Caki2 (cell line): ENCODE data around the gene SLC25A46. TPM values are rescaled to one million over a fixed set of nuclear protein-coding genes. Genes with fewer than 3 reads are reported as not detected.
"Not testable (repeated sequence)": the region's sequence is repeated elsewhere in the genome, so short reads cannot be mapped to it uniquely, and the experiment has no call there.

ENCODE experiments used
- DNase-seq: peaks from one replicate; pipeline ENCODE4 v3.0.0-alpha.2; 2015; ENCODE audit warnings: low read depth
- in situ Hi-C: cut with HindIII; loops from 2 replicates; pipeline ENCODE4 v1.10.0; 2016; ENCODE audit warnings: low sequenced_read_pairs, low pct_unique_long_range_greater_than_20kb, mixed read lengths
- total RNA-seq: library from RNA; depleted of rRNA; stranded (reverse); fragments of >200 nt; shearing (Covaris generic); gene quantifications from 2 replicates; pipeline ENCODE4 v1.2.3, GENCODE V29; 2014; ENCODE audit warnings: low replicate concordance

Gene SLC25A46
- total RNA-seq, 1 experiment from 2014 or later = 30.4 TPM

DNA sequence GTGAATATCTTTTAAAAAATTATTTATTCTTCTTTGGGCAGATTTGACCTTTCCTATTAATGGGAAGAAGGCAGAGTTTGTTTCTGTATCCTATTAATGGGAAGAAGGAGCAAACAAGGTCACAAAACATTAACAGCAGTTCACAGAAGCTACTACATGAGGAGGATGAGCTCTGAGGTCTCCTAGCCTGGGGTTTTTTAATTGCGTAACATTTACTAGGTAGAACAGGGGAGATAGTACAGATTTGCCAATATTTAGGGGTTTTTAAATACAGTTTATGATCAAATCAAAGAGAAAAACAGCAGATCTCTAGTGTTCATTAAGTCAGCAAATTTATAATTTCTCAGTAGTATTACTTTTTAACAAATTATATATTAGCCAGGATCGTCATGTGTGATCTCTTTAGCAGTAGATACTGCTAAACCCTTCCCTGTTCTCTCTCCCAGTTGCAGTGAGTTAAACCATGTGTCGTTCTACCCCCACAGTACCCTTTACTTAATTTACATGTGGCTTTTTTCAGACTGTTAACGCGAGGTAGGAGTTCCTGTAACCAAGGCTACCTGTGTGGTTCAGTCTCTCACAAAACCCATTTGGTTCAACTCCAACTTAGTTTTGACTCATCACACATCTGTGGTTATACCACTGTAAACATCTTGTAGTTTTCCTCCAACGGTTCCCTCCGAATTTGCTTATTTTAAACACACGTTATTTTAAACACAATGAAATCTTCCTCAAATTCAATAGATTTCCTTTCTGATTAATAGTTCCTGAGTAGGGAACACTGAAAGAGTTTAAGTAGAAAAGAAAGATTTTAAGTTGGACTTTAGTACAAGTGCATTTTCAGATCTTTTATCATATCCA, 13.3 kb downstream of the SLC25A46 start:
- no peak for DNase-seq
- in situ Hi-C loops = no loop called here

DNA sequence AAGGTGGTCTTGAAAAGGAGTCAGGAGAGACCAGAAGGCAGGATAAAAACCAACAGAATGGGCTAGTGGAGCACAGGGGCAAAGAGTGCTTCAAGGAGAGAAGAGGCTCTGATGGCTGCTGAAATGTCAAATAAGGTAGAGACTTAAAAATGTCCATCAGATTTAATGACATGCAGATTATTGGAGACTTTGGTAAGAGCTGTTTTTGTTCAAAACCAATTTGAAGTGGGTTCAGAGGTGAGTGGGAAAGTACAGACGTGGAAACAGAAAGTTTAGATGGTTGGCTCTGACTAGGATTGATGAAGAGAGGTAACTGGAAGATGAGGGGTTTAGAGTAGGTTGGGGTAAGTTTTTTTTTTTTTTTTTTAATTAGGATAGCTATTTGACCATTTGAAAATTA, 14.1 kb downstream of the SLC25A46 start:
- in situ Hi-C loops = no loop called here
- no peak for DNase-seq

DNA sequence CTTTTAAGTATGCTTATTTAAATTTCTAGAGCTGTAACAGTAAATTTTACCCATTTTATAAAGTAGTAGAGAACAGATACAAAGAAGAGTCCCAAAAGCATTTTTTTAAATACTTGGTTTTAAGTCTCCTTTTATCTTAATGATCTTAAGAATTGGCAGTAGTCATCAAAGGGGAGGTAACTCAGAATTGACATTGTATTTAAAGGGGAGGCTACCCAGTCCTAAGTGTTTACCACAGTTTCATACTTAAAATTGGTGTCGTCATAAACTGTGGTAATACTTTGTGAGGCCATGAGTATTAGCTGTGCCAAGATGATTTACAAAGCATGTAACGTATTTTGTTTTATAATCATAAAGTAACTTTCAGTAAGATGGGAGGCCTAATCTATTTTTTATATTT, 14.8 kb downstream of the SLC25A46 start:
- in situ Hi-C loops = no loop called here

GRCh38 chr5:110754181-110754580, 15.4 kb downstream of the SLC25A46 start:
- no peak for DNase-seq
- in situ Hi-C loops = no loop called here

More for the DNA sequence above, 14.8 kb downstream of the SLC25A46 start:
- no peak for DNase-seq

- DNase-seq = peak; percentile 46
Measured at GRCh38 chr5:110757118-110757729, 18.4 kb downstream of the SLC25A46 start.

DNA sequence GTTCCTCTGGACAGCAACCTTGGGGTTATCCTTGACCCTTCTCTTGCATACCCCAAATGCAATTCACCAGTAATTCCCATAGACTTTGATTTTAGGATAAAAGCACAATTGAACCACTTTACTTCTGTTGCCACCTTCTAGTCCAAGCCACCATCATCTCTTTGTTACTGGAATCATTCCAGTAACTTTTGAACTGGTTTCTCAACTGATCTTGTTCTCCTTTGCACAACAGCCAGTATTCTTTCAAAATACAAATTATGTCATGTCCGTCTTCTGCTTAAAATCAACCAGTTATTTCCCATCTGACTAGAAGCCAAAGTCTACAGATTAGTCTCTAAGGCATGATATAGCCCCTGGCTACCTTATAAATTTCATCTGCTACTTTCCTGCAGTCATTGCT, 21.4 kb downstream of the SLC25A46 start:
- in situ Hi-C loops = no loop called here
- DNase-seq = no peak

More at GRCh38 chr5:110757118-110757729, 18.4 kb downstream of the SLC25A46 start:
- in situ Hi-C loops = no loop called here

GRCh38 chr5:110768138-110768860, 29.5 kb downstream of the SLC25A46 start:
- in situ Hi-C loops = no loop called here
- no peak for DNase-seq

DNA sequence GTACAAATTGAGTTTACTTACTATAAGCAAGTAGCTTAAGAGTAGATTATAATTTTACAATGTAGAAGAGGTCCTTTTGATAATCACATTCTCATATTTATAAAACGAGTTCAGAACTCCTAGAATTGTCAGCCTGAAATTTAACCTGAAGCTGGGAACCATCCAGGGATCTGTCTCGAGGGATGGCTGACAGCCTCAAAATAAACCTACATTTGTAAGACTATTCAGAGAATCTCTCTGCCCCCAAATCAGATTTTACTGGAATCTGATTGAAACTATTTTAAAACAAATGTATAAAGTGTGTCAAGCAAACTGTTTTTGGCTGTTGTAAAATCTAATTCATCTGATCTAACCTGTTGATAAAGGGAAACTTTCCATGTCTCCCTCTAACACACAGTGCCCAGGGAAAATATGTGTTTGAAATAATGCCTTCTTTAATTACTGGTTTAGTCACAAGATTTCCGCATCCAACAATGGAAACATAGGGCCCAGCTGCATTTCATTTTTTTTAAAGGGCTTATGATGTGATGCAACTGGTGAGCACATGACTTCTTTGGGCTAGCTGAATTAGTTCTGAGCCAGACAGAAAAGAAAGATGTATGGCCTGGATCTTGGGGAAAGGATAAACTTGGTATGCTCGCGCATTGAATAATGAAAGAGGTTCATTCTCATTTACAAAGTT, 30.3 kb downstream of the SLC25A46 start:
- in situ Hi-C loops = no loop called here
- DNase-seq = no peak

DNA sequence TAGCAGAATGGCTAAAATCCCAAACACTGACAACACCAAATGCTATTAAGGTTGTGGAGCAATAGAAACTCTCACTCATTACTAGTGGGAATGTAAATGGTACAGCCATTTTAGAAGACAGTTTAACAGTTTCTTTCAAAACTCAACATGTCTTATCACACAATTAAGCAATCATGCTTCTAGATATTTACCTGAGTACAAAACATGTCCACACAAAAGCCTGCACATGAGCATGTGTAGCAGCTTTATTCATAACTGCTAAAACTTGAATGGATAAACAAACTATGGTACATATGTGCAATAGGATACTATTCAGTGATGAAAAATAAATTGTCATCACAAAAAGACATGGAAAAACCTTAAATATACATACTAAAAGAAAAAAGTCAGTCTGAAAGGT, 31.5 kb downstream of the SLC25A46 start:
- in situ Hi-C loops = no loop called here
- no peak for DNase-seq

- no peak for DNase-seq
- in situ Hi-C loops = no loop called here
Measured at GRCh38 chr5:110784901-110785300, 46.1 kb downstream of the SLC25A46 start.

DNA sequence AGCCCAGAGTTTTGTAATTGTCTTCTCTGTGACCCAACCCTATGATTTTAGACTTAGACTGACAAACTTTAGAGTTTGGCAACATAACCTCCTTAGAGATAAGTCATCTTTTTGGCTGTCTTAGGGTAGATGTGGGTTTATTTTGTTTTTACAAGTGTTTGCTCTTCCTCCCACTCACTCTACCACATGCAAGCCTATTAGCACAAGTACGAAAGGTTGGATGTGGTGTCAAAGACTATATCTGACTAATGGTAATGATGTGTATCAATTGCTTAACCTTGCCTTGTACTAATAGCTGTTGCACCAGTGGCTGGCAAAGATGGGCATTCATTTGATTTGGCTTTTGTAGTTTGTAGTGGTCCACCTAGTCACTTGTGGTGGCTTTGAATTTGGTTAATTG, 46.5 kb downstream of the SLC25A46 start:
- in situ Hi-C loops = no loop called here
- DNase-seq = no peak

DNA sequence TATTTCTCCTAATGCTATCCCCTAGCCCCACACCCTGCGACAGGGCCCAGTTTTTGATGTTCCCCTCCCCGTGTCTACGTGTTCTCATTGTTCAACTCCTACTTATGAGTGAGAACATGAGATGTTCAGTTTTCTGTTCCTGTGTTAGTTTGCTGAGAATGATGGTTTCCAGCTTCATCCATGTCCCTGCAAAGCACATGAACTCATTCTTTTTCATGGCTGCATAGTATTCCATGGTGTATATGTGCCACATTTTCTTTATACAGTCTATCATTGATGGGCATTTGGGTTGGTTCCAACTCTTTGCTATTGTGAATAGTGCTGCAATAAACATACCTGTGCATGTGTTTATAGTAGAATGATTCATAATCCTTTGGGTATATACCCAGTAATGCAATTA, 49.2 kb downstream of the SLC25A46 start:
- DNase-seq = not testable (repeated sequence)

GRCh38 chr5:110790673-110791072, 51.9 kb downstream of the SLC25A46 start:
- in situ Hi-C loops = no loop called here
- no peak for DNase-seq

More for the DNA sequence above, 49.2 kb downstream of the SLC25A46 start:
- in situ Hi-C loops = not testable (repeated sequence)

DNA sequence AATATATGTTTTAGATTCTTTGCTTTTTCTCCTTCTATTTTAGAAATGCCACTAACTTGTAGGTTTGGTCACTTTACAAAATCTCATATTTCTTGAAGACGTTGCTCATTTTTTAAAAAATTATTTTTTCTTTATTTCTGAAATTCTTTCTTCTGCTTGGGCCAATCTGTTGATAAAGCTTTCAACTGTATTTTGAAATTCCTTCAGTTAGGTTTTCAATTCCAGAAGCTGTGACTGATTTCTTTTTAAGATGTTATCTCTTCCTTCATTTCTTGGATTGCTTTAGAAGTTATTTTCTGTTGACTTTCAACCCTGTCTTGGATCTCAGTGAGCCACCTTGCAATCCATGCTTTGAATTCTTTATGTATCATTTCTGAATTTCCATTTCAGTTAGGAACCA, 64.2 kb downstream of the SLC25A46 start:
- DNase-seq = no peak
- in situ Hi-C loops = no loop called here

DNA sequence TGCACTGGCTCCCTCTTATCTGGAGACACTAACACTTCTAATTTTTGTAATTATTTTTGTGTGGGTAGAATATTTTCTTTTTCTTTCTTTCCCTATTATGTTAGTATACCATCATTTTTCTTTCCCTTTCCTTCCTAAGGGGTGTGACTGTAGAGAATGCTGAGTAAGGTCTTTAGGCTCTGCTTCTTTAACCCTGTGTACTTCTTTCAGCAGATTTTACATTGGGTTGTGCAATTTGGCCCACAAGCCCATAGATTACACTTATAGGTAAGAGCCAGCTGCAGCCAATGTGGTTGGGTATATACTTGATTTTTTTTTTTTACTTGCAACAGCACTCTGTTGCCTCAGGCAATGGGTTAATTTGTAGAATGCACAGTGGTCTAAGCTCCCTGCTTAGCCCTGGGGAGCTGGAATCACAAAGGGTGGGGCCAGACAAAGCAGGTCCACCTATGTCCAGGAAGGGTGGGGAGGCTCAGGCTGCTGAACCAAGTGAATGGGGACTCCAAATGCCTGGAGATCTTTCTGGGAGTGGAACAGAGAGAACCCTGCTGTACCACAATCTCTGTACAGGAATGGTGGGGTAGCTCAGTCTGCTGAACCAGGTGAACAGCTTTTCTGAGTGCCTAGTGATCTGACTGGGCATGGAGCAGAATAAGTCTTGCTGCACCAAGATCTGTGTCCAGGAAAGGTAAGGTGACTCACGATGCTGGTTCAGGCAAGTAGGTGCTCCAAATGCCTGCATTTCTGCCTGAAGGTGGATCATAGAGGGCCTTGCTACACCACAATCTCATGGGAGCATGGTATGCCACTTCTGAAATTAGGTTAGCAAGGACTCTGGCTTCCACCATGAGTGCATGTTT, 64.9 kb downstream of the SLC25A46 start:
- DNase-seq = no peak
- in situ Hi-C loops = no loop called here

- DNase-seq = no peak
- in situ Hi-C loops = no loop called here
Measured at GRCh38 chr5:110807169-110807568, 68.4 kb downstream of the SLC25A46 start.

- DNase-seq = no peak
- in situ Hi-C loops = no loop called here
Measured at GRCh38 chr5:110809006-110809405, 70.2 kb downstream of the SLC25A46 start.
